Fibroblast of upper back skin (primary cell): ENCODE data around the gene IFIH1.

Experiments used
- DNase-seq: peaks from one replicate; pipeline ENCODE4 v3.0.0-alpha.2; 2013

IFIH1 gene

DNA sequence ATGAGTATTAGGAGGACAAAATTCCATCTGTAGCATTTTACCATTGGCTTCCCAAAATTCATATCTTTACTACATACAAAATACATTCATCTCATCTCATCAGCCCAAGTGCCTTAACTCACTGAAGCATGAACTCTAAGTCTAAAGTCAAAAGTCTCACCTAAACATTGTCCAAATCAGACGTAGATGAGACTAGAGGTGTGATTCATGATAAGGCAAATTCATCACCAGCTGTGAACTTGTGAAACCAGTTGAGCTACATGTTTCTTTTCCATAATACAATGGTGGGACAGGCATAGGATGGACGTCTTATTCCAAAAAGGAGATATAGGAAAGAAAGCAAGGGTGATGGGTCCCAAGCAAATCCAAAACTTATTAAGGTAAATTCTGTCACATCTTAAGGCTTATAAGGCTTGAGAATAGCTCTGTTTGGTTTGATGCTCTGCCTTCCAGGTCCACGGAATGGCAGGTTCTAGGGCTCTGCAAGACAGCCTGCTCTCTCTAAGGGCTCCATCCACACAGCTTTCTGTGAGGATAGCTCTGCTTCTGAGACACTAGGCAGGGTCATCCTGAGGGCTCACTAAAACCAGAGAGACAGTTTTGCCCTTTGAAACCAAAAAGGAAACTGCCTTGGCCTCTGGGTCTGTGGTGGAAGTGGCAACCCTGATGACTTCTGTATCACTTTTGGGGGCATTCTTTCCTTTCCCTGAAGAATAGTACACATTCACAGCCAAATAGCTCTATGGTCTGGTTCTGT, 9.6 kb downstream of the IFIH1 start:
- no peak for DNase-seq

DNA sequence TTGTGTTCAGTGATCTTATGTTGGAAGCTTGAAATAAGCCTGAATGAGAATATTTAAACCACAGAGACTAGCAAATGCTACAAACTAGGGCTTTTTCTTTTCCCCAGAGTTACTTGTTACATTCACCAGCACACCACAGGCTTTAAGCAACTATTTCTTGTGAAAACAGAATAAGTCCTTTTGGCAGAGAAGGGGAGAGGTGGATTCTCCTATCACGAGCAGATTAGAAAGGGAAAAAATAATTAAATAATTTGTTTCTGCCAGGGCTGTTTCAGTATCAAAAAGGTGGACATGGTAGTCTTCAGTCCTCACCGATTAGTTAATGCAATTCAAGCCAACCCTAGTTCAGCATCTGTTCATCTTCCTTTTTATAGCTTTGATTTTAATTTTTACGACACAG, 12.6 kb downstream of the IFIH1 start:
- DNase-seq = no peak

DNA sequence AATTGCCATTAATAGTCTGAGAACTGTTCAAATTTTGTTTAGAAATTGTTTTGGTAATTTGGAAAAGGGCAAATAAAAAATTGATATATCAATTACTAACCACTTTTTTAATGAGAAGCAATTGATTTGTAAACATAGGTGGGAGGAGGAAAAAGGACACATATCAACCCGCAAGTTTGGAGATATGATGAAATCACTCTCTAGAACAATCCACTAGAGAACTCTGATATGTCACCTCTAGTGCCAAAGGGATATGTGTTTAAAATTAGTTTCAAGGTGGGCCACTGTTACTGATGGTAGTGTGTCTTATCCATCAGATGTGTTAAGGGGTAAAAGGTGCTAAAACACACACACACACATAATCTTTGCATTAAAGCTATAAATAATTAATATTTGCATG, 16.6 kb downstream of the IFIH1 start:
- no peak for DNase-seq

DNA sequence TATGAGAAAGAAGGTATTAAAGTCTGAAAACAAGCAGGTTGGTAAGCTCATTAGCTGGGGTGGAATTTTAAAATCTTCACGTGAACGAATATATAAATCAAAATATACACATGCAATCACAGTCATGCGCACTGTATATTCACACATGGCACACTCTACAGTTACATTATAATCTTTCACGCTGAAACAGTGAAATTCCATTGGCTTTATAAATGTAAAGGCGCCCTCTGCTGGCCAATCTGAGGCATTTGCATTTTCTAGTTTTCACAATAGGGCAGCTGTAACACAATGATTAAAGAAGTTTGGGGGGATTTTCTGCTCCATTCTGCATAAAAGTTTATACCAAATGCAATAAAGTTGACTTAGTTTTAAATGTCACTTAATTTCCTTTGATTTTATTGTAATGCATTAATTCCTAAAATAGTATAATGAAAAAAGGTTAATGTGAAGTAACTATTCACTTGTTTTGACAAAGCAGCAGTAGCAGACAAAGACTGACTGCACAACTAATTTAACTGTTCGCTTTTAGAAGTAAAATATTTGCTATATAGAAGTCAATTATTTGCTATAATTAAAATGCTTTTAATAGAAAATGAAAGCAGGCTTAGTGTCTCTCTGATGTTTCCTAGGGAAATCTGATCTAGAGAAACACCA, 17.2 kb downstream of the IFIH1 start:
- DNase-seq = peak; percentile 76

DNA sequence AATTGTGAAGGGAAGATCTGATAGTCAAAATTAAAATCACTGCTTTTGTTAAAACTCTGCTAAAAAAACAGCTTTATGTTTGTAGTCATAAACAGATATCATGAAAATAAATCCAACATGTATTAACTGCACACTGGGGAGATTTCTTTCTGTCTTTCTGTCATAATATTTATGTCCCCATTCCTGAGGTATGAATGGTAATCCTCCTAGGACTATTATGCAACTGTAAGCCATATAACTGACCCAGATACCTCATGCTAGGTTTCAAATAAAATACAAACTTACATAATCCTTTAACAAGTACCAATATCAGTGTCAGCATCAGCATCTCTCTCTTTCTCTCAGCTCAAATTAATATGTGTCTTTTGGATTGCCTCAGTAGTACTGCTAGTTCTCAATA, 18.2 kb downstream of the IFIH1 start:
- no peak for DNase-seq

DNA sequence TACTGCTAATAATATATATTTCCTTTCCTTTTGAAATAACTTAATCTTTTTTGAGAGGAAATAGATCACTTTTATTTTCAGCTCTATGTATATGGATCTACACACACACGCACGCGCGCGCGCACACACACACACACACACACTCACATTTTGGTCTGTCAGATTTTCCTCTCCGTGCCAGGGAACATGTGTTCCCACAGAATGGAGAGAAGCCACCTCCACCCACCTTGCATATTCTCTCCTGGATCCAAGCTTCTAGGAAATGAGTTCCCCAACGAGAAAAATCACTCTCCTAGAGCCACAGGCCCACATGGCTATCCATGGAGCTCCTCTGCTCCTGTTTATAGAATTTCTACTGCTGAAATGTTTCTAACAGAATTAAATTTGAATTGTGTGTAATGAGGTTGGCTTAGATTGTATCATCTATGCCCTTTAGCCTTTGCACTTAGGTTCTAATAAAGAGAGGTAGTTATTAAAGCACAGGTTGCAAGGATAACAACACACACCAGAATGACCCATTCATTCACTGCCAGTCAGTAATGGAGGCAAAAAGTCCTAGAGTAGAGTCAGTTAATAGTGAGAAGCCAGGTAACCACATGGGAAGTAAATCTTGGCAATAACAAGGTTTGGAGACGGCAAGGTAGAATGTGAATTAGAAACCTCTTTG, 19.7 kb downstream of the IFIH1 start:
- no peak for DNase-seq

DNA sequence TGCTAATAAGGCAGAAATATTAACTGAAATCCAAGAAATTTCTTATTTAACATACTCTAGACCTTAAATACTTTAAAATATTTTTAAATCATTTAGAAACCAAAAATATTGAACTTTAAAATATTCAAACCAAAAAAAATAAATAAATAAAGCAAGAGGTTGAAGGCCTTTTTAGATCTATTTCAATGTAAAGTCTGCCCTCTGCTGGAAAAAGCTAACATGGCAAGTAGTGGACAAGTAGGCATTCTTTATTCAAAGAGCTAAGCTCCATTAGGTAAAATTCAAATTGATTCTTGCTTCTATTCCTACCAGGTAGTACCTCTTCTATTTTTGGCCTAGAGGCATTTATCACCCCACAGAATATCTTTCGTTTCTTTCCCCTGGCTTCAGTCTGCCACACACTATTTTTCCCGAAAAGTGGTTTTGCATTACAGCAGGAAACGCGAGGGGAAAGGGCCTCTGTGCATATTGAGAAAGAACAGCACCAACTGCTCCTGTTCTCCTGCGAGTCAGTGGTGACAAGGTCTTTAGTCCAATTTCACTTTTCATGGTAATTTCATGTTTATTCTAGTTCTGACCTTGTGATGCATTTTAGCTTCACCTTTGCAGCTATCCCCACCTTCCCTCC, 20.4 kb downstream of the IFIH1 start:
- peak; percentile 84 for DNase-seq

DNA sequence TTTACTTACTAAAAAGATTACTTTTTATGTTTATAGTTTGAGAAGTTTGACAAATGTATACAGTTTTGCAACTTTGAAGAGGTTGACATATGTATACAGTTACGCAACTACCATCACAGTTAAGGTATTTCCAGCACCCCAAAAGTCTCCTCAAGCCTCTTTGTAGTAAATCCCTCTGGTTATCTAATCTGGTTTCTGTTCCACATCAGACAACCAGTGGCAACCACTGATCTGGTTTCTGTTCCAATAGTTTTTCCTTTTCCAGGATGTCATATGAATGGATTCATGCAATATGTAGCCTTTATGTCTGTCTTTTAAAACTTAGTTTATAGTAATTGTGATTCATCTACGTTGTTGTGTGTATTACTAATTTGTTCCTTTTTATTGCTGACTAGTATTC, 23.5 kb downstream of the IFIH1 start:
- DNase-seq = no peak

DNA sequence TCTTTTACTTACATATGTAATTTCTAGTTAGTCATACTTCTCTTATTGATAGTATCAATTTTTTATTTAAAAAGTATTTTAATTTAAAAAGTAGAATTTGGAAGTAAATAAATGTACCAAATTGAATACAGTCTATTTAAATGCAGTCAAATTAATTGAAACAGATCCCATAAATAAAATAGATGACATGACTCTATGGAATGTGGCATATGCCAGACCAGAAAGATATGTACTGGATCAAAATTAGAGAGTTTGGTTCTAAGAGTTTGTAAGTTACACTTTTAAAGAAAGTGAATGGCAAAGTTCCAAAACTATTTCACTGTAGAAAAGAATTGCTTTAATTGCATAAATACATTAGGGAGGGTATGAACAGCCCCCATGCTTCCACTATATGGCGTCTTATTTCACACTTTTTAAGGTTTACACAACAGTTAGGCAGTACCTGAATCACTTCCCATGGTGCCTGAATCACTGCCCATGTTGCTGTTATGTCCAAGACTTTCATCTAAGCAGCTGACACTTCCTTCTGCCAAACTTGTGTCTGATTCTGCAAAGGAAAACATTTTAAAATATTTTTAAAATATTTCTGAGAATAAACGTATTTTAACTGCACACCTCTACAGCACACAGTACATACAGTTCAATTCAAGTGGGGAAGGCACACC, 25.2 kb downstream of the IFIH1 start:
- DNase-seq = peak; percentile 21

DNA sequence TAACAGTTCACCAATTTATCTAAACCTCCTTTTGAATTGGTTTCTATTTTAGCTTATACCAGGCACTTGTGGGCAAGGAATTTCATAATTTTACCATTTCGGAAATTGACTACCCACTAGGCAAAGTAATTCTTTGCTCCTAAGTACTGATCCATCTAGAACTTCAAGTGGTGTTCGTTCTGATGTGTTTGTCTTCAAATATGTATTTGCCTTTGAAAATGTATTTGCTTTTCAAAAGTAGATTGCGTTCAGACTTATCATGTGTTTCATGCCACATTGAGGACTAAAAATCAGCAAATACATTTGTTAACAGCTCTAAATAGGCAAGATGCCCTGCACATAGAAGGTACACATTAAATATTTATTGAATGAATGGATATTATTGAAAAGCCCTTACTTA, 26.7 kb downstream of the IFIH1 start:
- DNase-seq = no peak

DNA sequence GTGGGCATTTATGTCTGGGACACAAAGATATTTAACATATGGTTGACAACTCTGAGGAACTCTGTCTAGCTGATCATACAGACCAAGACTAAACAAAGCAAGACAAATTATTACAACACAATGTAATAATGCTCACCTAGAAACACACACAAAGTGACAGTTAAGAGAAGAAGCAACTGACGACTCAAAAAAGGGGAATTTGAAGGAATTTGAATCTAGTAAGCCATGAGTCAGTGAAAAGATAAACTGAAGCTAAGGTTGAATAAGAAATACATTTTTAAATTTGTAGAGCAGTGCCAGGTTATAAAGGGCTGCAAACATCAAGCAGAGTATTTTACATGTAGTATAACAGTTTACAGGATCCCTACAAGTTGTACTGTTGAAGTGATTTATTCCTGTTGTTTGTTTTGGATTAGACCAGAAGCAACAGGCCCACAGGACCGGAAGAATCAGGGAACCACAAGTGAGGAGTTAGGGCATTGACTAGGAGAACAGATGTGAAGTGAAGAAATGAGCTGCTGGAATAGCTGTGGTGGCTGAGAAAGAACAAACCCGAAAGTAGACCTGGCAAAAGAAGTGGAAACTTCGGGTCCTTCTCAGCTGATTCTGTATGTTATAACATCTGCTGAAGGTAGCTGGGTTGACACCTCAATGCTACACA, 35.6 kb downstream of the IFIH1 start:
- peak; percentile 37 for DNase-seq

DNA sequence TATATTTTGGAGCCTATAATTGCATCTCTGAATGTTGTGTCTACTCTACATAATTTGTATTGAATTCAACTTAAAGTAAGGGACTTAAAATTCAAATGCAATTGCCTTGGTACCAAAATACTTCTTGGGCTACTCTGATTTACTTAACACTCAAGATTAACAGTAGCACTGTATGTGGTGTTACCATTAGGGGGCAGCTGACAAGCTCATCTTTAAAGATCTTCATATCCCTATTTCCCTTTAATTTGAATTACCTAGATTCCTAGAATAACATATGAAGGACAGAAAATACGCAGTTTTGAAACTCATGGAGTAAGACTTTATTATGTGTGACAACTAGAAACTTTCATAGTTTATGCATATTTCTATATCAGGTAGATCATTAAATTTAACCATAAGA, 37.8 kb downstream of the IFIH1 start:
- no peak for DNase-seq

DNA sequence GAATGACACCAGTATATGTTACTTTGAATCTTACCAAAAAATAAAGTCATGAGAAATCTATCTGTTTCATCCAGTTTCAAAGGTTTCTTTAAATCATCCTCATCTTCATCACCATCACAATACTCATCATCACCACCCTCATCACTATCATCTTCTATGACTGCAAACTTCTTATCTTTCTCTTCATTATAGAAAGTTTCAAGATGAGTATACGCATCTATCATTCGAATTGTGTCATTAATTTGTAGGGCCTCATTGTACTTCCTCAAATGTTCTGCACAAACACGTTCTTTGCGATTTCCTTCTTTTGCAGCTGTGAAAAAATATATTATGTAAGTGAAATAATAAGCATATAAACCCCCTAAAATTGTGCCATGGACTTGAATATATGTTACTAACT, 41.1 kb downstream of the IFIH1 start:
- DNase-seq = no peak

DNA sequence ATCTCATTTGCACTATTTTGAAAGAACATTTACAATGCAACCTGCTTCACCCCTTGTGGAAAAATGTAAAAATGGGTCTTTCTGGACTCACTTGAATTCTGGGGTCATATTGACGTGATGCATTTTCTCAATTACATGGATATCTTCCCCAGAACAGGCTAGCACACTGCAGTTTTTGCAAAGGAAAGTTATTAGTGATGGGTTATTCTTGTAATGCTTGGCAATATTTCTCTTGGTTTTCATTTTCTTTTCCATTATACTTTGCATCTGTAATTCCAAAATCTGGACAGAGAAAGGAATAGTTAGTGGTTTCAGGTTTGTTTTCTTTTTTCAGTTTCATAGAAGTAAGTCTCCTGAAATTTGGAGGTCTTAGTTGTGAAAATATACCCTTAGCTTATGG, 50.5 kb downstream of the IFIH1 start:
- DNase-seq = no peak

DNA sequence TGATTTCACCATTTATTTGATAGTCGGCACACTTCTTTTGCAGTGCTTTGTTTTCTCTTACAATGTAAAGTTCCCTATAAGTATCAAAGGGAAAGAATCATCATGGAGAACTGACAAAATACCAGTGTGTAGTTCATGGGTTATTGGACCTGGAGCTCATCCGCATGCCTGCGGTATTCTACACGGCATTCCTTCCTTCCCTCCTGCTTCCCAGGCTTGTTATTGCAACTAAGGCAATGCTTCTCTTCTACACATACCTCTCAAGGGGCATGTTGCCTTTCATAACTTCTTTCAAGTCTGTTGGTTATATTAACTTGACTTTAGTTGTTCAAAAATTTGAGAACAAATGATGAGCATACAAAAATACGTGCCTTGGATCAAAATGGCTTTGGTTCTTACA, 51.0 kb downstream of the IFIH1 start:
- peak; percentile 68 for DNase-seq

DNA sequence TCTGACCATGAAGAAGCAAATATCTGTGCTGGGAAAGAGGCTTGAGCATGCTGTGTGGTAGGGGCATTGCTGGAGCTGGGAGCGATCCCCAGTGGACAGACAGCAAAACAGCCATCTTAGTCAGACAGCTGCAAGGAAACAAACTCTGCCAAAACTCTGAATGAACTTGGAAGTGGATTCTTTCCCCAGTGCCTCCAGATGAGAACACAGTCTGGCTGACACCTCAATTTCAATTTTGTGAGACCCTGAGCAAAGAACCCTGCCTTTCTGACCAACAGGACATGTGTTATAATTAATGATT, 52.1 kb downstream of the IFIH1 start:
- DNase-seq = peak; percentile 41

DNA sequence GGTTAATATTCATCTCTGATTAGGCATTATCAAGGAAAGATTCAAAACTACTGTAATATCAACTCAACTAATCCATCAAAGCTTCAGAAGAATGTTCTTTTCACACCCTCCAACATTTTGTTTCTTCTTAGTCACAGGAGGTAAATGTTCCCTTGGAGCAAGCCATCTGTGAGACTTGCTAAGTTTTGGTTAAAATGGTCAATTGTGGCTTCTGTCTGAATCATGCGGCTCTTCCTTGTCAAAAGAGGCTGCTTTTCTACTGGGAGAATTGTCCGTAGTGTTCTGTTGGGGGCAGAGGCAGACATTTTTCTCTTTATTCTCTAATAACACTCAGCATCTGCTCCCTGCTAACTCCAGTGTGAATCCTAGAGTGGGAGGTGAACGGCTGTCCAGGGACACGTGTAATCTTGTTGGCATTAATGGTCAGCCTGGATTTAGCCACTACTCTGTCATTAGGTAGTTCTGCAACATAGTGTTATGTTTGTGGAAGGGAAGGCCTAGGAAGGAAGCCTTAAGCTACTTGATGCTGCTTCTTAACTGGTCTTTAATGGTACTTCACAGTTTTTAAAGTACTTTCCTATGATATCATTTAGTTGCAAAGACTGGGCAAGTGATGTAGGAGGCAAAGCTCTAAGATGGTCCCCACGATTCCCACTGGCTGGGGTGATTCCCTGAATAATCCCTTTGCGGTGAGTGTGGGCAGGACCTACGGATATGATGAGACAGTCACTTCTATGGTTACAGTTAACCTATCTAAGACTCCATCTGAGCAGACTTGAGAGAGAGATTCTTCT, 52.6 kb downstream of the IFIH1 start:
- DNase-seq = peak; percentile 39

DNA sequence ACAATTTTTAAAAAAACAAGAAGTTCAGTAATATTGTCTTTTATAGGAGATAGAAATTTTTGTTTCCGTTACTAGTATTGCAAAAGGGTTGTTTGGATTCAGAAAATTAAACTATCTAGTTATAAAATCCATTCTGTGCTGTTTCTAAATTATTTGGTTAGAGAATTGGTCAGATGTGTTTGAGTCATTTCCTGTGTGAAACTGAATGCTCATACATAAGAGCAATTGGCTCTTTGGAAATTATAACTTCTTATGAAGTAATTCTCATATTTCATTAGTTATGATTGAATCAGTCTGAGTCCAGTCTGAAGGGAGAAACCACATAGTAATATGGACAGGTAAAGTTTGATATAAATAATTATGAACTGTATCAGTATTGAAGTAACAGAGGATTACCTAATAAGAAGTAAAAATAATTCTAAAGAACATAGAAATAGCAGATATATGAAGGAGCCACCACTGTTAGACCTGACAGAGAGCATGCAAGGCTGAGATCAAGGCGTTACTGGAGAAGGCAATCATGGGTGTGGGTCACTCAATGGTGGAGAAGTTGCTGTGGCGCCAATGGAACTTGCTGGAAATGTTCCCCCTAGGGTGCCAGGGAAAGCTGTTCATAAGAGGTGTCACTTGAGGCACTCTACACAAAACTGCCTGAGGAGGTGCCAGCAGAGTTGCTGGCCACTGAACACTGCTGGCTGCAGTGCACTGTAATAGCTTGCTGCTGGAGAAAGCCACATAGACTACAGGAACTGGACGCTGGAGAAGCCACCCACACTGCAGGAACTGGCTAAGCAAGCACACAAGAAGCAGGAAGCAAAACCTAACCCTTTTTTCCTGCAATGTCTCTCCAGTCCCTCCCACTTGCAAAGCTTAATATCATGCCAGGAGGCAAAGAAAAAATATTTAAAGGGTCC, 57.2 kb downstream of the IFIH1 start:
- peak; percentile 72 for DNase-seq

DNA sequence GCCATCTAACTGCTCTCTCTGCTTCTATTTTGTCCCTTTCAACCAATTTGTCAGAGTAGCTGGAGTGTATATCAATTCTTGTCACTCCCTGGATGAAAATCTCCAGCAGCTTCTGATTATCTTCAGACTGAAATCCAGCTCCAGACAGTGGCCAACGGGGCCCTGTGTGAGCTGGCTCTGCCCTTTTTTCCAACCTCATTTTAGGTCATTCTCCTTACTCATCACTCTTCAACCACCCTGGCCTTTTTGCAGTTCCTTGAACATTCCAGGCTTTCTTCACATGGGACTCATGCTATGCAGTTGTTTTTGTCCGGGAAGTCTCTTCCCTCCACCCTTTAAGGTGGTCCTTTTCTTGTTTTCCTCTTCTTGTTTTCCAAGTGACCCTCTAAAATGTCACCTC, 59.8 kb downstream of the IFIH1 start:
- peak; percentile 70 for DNase-seq

DNA sequence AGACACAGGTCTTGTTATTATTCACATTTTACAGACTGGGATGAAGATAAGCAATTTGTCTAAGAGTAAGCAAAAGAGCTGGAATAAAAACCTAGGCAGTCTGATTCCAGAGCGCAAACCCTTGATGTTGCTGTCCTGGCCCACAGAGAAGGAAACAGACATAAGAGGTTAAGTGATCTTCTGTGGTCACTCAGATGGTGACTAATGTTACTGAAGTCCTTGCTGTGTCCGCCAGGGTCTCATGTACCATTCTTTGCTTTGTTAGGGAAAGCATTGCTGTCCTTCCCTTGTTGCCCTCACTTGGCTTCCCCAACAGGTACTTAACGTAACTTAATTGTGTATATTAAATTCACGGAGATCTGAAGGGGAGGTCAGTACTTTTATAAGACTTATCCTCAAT, 60.3 kb downstream of the IFIH1 start:
- peak; percentile 13 for DNase-seq

DNA sequence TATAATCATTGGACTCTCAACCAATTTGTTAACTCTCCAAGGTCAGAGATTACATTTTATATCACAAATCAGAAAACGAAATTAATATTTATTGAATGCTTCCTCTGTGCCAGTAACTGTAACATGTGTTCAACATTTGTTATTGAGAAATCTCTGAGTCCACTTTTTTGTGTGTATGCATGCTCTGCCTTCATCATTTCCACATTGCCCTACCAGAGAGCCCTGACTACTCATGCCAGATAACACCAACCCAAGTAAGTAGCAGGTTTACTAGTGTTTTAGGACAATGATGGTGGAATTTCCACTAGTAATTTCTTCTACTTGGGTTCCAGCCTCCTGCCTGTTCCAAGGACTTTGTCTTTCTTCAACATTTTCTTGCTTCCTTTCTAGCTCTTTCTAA, 61.1 kb downstream of the IFIH1 start:
- DNase-seq = peak; percentile 51
